SK-N-MC (cell line): ENCODE results near the gene CYBB.
"Not testable (repeated sequence)": the region's sequence is repeated elsewhere in the genome, so short reads cannot be mapped to it uniquely, and the experiment has no call there.

Experiments
- DNase-seq: peaks from one replicate; pipeline ENCODE4 v3.0.0-alpha.2; 2011; ENCODE audit warnings: low read depth, low spot score
- H3K27ac ChIP-seq: fragments of 200-600 bp; sonication (generic); 2 replicates; pipeline ENCODE4 v1.5.1; 2016; ENCODE audit warnings: mixed run types
- H3K36me3 ChIP-seq: fragments of 200-600 bp; sonication (generic); 2 replicates; pipeline ENCODE4 v1.6.1; 2017; ENCODE audit warnings: antibody characterized with exemption, low read length, mixed read lengths; ENCODE audit not compliant: insufficient read depth
- H3K4me3 ChIP-seq: fragments of 200-600 bp; sonication (generic); 2 replicates; pipeline ENCODE4 v1.5.1; 2016
- H3K9ac ChIP-seq: fragments of 200-600 bp; sonication (generic); 2 replicates; pipeline ENCODE4 v1.8.0; 2017; ENCODE audit warnings: mixed run types, mixed read lengths; ENCODE audit not compliant: insufficient read length
- H3K9me3 ChIP-seq: fragments of 200-600 bp; sonication (generic); 2 replicates; pipeline ENCODE4 v1.6.1; 2017; ENCODE audit warnings: low read depth, mild to moderate bottlenecking, antibody characterized with exemption, low read length, moderate library complexity, mixed read lengths
- EZH2 ChIP-seq: fragments of 200-600 bp; sonication (generic); IDR thresholded peaks from one replicate; pipeline ENCODE4 v1.6.1; 2017; ENCODE audit warnings: antibody characterized with exemption
- FOXP2 ChIP-seq: optimal IDR thresholded peaks from 2 replicates; pipeline ENCODE3; 2011; ENCODE audit warnings: mild to moderate bottlenecking, moderate library complexity; ENCODE audit not compliant: insufficient read depth; ENCODE audit errors: extremely low read length, control extremely low read depth
- POLR2AphosphoS5 ChIP-seq: IDR thresholded peaks from 2 replicates; pipeline ENCODE4 v1.6.1; 2012; ENCODE audit warnings: mild to moderate bottlenecking, low read depth, low read length, borderline replicate concordance

CYBB gene

GRCh38 chrX:37755025-37755424 is 24.8 kb upstream of the CYBB start:
- H3K27ac ChIP-seq, result peak overlapping the region; percentile 36; the same call in 1 of the 2 replicates
- no peak for DNase-seq
- H3K4me3 ChIP-seq, result no peak overlapping the region
- TF ChIP-seq EZH2 (no peak), FOXP2 (no peak), POLR2AphosphoS5 (no peak)
- H3K9ac ChIP-seq, result no peak overlapping the region
- no peaks in the 10 kb centered on the region for H3K9me3 ChIP-seq
- H3K36me3 ChIP-seq, result no peaks in the 10 kb centered on the region

- Histone ChIP-seq H3K36me3 (no peaks in the 10 kb centered on the region), H3K27ac (no peak overlapping the region), H3K4me3 (no peak overlapping the region), H3K9me3 (no peaks in the 10 kb centered on the region), H3K9ac (no peak overlapping the region)
- no peak for DNase-seq
- TF ChIP-seq FOXP2 (no peak), EZH2 (no peak), POLR2AphosphoS5 (no peak)
Measured at GRCh38 chrX:37757082-37757481, 22.8 kb upstream of the CYBB start.

- TF ChIP-seq POLR2AphosphoS5 (no peak), EZH2 (no peak), FOXP2 (no peak)
- Histone ChIP-seq H3K9me3 (no peaks in the 10 kb centered on the region), H3K4me3 (no peak overlapping the region), H3K9ac (no peak overlapping the region), H3K36me3 (no peaks in the 10 kb centered on the region), H3K27ac (no peak overlapping the region)
- DNase-seq, result no peak
Measured at GRCh38 chrX:37759351-37759750, 20.5 kb upstream of the CYBB start.

GRCh38 chrX:37759878-37760418 is 19.9 kb upstream of the CYBB start:
- no peak overlapping the region for H3K27ac ChIP-seq

GRCh38 chrX:37763400-37763799 is 16.5 kb upstream of the CYBB start:
- H3K36me3 ChIP-seq, result no peaks in the 10 kb centered on the region
- no peak overlapping the region for H3K4me3 ChIP-seq
- DNase-seq, result no peak
- H3K9me3 ChIP-seq, result no peaks in the 10 kb centered on the region
- TF ChIP-seq POLR2AphosphoS5, result no peak
- TF ChIP-seq EZH2, result no peak
- H3K9ac ChIP-seq, result no peak overlapping the region
- H3K27ac ChIP-seq, result no peak overlapping the region

More at GRCh38 chrX:37759878-37760418, 19.9 kb upstream of the CYBB start:
- TF ChIP-seq POLR2AphosphoS5 (no peak), FOXP2 (no peak), EZH2 (no peak)
- Histone ChIP-seq H3K36me3 (no peaks in the 10 kb centered on the region), H3K9ac (no peak overlapping the region), H3K4me3 (no peak overlapping the region), H3K9me3 (no peaks in the 10 kb centered on the region)
- no peak for DNase-seq

- TF ChIP-seq EZH2 (no peak), FOXP2 (no peak), POLR2AphosphoS5 (no peak)
- no peak overlapping the region for H3K9ac ChIP-seq
- H3K4me3 ChIP-seq, result no peak overlapping the region
- no peak overlapping the region for H3K27ac ChIP-seq
- no peaks in the 10 kb centered on the region for H3K36me3 ChIP-seq
- no peaks in the 10 kb centered on the region for H3K9me3 ChIP-seq
- DNase-seq, result no peak
Measured at GRCh38 chrX:37765507-37765906, 14.4 kb upstream of the CYBB start.

- Histone ChIP-seq H3K4me3 (no peak overlapping the region), H3K9ac (no peak overlapping the region), H3K36me3 (no peaks in the 10 kb centered on the region), H3K27ac (no peak overlapping the region), H3K9me3 (no peaks in the 10 kb centered on the region)
- DNase-seq, result no peak
- TF ChIP-seq EZH2, result no peak
- no peak for TF ChIP-seq POLR2AphosphoS5
- TF ChIP-seq FOXP2, result no peak
Measured at GRCh38 chrX:37767430-37767829, 12.4 kb upstream of the CYBB start.

- DNase-seq, H3K27ac ChIP-seq, H3K36me3 ChIP-seq, H3K9me3 ChIP-seq, H3K9ac ChIP-seq, H3K4me3 ChIP-seq: not testable (repeated sequence)
Measured at GRCh38 chrX:37768866-37769265, 11.0 kb upstream of the CYBB start.

- H3K4me3 ChIP-seq, result no peak overlapping the region
- no peaks in the 10 kb centered on the region for H3K9me3 ChIP-seq
- no peak for TF ChIP-seq EZH2
- H3K36me3 ChIP-seq, result no peaks in the 10 kb centered on the region
- H3K27ac ChIP-seq, result no peak overlapping the region
- no peak overlapping the region for H3K9ac ChIP-seq
- DNase-seq, result no peak
Measured at GRCh38 chrX:37776283-37776986, 3.4 kb upstream of the CYBB start.
